Natural killer cell (primary cell): ENCODE results near the gene ROBO1. TPM values are rescaled to one million over a fixed set of nuclear protein-coding genes. Genes with fewer than 3 reads are reported as not detected.

Experiments
- ATAC-seq, 3 donors: fragments of 150-1000 bp in 2 of 3; fragments of 200-7000 bp in 1 of 3; cut with Tn5 transposase; 1 replicate in 1 of 3; 2 replicates in 2 of 3; pipeline ENCODE4 v1.10.0; 2021; ENCODE audit warnings: mild to moderate bottlenecking in 2 of 3, moderate library complexity in 2 of 3
- DNase-seq, 2 donors: peaks; one replicate each; pipeline versions ENCODE4 v3.0.0 to v3.0.0-alpha.2; 2013 to 2021; ENCODE audit warnings: mixed read lengths in 1 of 2
- H3K27ac ChIP-seq: one replicate; pipeline ENCODE4 v1.5.1; 2013; ENCODE audit warnings: mild to moderate bottlenecking, low read length
- H3K27me3 ChIP-seq: one replicate; pipeline ENCODE4 v1.6.1; 2013; ENCODE audit warnings: low read length; ENCODE audit not compliant: control insufficient read depth, insufficient read depth
- H3K36me3 ChIP-seq: one replicate; pipeline ENCODE4 v1.6.1; 2013; ENCODE audit warnings: low read length; ENCODE audit not compliant: control insufficient read depth, insufficient read depth
- H3K4me1 ChIP-seq: one replicate; pipeline ENCODE4 v1.6.1; 2013; ENCODE audit warnings: low read length; ENCODE audit not compliant: control insufficient read depth, insufficient read depth
- H3K4me3 ChIP-seq: one replicate; pipeline ENCODE4 v1.5.1; 2013; ENCODE audit warnings: low read length
- H3K9me3 ChIP-seq: one replicate; pipeline ENCODE4 v1.6.1; 2013; ENCODE audit warnings: low read length; ENCODE audit not compliant: control insufficient read depth, insufficient read depth
- H3K27ac Mint-ChIP-seq, 2 donors: one replicate each; pipeline ENCODE4 v1.8.0; 2022; ENCODE audit warnings: mild to moderate bottlenecking in 2 of 2, mixed read lengths in 2 of 2, moderate library complexity in 1 of 2
- H3K27me3 Mint-ChIP-seq, 2 donors: one replicate each; pipeline ENCODE4 v1.8.0; 2022; ENCODE audit warnings: low read depth in 2 of 2, mixed read lengths in 2 of 2
- H3K36me3 Mint-ChIP-seq: one replicate; pipeline ENCODE4 v1.8.0; 2022; ENCODE audit warnings: mixed read lengths
- H3K4me1 Mint-ChIP-seq, 2 donors: one replicate each; pipeline ENCODE4 v1.8.0; 2022; ENCODE audit warnings: mixed read lengths in 2 of 2
- H3K4me3 Mint-ChIP-seq: one replicate; pipeline ENCODE4 v1.8.0; 2022; ENCODE audit warnings: mild to moderate bottlenecking, moderate library complexity, mixed read lengths
- H3K9me3 Mint-ChIP-seq, 2 donors: one replicate each; pipeline ENCODE4 v1.8.0; 2022; ENCODE audit warnings: mixed read lengths in 2 of 2
- CTCF ChIP-seq: fragments of 200-600 bp; IDR thresholded peaks from one replicate; pipeline ENCODE4 v1.8.0; 2022; ENCODE audit warnings: antibody characterized with exemption
- WGBS: methylation state at CpG from one replicate; pipeline ENCODE4 v1.1.7; 2013; ENCODE audit warnings: missing lambda C conversion rate; ENCODE audit not compliant: insufficient coverage; 5-methylcytosine and 5-hydroxymethylcytosine counted together
- intact Hi-C: fragments of 100-400 bp; cut with micrococcal nuclease; formaldehyde crosslinking; loops from one replicate; pipeline ENCODE4 v1.14.2; 2022
- total RNA-seq, 4 donors: library from RNA; stranded (reverse); fragments of 120-200 nt in 1 of 4; gene quantifications; one replicate each; pipeline versions ENCODE4 v1.2.3 to v1.2.4, GENCODE V29; 2013 to 2022

The ROBO1 gene
- total RNA-seq, 3 donors from 2014 or later (not counting 1 experiment from before 2014, with no cell fraction given) = 0.07 TPM; not detected in 2

DNA sequence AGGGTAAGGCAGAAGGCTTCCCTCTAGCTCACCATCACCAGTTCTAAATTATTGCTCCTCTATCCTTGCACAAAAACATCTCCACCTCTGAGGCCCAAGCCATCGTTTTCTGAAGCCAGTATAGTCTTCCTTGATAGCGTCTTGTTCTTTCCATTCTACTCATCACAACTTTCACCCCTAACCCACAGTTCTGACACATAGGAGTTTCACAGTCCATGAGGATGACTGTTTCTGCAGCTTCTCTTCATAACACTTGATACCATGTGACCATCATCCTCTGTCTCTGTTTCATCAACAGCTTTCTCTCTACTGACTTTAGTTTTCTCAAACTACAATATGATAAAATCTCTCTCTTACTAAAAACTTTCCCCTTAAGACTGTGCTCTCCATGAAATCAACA, 1166.5 kb downstream of the ROBO1 start:
- no peaks in the 10 kb centered on the region for H3K4me1 Mint-ChIP-seq
- H3K27ac Mint-ChIP-seq = no peak overlapping the region
- no peaks in the 10 kb centered on the region for H3K9me3 ChIP-seq
- peaks cover 7 to 18% of the 10 kb centered on the region in 2 donors for H3K9me3 Mint-ChIP-seq
- intact Hi-C loops = no loop called here
- DNase-seq (no peak), ATAC-seq (no peak)
- no peaks in the 10 kb centered on the region for H3K36me3 ChIP-seq
- peaks cover 10% of the 10 kb centered on the region for H3K36me3 Mint-ChIP-seq
- H3K4me3 Mint-ChIP-seq = no peak overlapping the region
- no peak overlapping the region for H3K27ac ChIP-seq
- H3K27me3 ChIP-seq = no peaks in the 10 kb centered on the region
- H3K27me3 Mint-ChIP-seq = no peaks in the 10 kb centered on the region
- WGBS = 89% methylated on average over 2 of the region's 2 CpGs
- H3K4me1 ChIP-seq = no peaks in the 10 kb centered on the region
- no peak for TF ChIP-seq CTCF
- no peak overlapping the region for H3K4me3 ChIP-seq

- Histone ChIP-seq H3K27ac (no peak overlapping the region), H3K4me1 (no peaks in the 10 kb centered on the region), H3K4me3 (no peak overlapping the region), H3K9me3 (no peaks in the 10 kb centered on the region), H3K36me3 (no peaks in the 10 kb centered on the region), H3K27me3 (no peaks in the 10 kb centered on the region)
- Mint-ChIP-seq H3K4me1 (no peaks in the 10 kb centered on the region), H3K27me3 (no peaks in the 10 kb centered on the region), H3K27ac (no peak overlapping the region), H3K36me3 (no peaks in the 10 kb centered on the region), H3K9me3 (peaks cover 14 to 17% of the 10 kb centered on the region in 2 donors), H3K4me3 (no peak overlapping the region)
- WGBS = 100% methylated on average over 1 of the region's 1 CpG
- TF ChIP-seq CTCF = no peak
- intact Hi-C loops = no loop called here
- DNase-seq = no peak
- ATAC-seq = no peak
These were observed 1178.0 kb downstream of the ROBO1 start for GRCh38 chr3:78589778-78590177.

- intact Hi-C loops = no loop called here
- H3K27me3 ChIP-seq = no peaks in the 10 kb centered on the region
- peaks cover 14 to 19% of the 10 kb centered on the region in 2 donors for H3K9me3 Mint-ChIP-seq
- no peaks in the 10 kb centered on the region for H3K36me3 Mint-ChIP-seq
- no peak for TF ChIP-seq CTCF
- DNase-seq (no peak), ATAC-seq (no peak)
- no peaks in the 10 kb centered on the region for H3K4me1 ChIP-seq
- WGBS = 100% methylated on average over 2 of the region's 3 CpGs
- H3K4me1 Mint-ChIP-seq = no peaks in the 10 kb centered on the region
- H3K27me3 Mint-ChIP-seq = no peaks in the 10 kb centered on the region
- no peak overlapping the region for H3K4me3 Mint-ChIP-seq
- H3K9me3 ChIP-seq = no peaks in the 10 kb centered on the region
- no peak overlapping the region for H3K27ac ChIP-seq
- no peak overlapping the region for H3K4me3 ChIP-seq
- H3K36me3 ChIP-seq = no peaks in the 10 kb centered on the region
- no peak overlapping the region for H3K27ac Mint-ChIP-seq
These were observed 1178.7 kb downstream of the ROBO1 start for GRCh38 chr3:78588906-78589621.

- intact Hi-C loops = no loop called here
- no peaks in the 10 kb centered on the region for H3K27me3 ChIP-seq
- Mint-ChIP-seq H3K9me3 (peaks cover 19% of the 10 kb centered on the region in 2 donors), H3K27ac (no peak overlapping the region), H3K27me3 (no peaks in the 10 kb centered on the region), H3K4me1 (no peaks in the 10 kb centered on the region), H3K4me3 (no peak overlapping the region), H3K36me3 (no peaks in the 10 kb centered on the region)
- no peaks in the 10 kb centered on the region for H3K9me3 ChIP-seq
- WGBS = 97% methylated on average over 2 of the region's 2 CpGs
- ATAC-seq (no peak), DNase-seq (no peak)
- no peak for TF ChIP-seq CTCF
- H3K4me3 ChIP-seq = no peak overlapping the region
- H3K27ac ChIP-seq = no peak overlapping the region
- H3K4me1 ChIP-seq = no peaks in the 10 kb centered on the region
- no peaks in the 10 kb centered on the region for H3K36me3 ChIP-seq
These were observed 1187.1 kb downstream of the ROBO1 start for GRCh38 chr3:78580681-78581080.
